Effector memory CD4-positive, alpha-beta T cell (primary cell): ENCODE data around the gene NEAT1.

ENCODE experiments used
- DNase-seq, 3 donors: peaks; one replicate each; pipeline ENCODE4 v3.0.0-alpha.2; 2020
- H3K27ac ChIP-seq: 2 replicates; pipeline ENCODE4 v1.7.0; 2013; ENCODE audit warnings: mild to moderate bottlenecking, low read length, moderate library complexity; ENCODE audit not compliant: insufficient read depth, poor library complexity, severe bottlenecking
- H3K27me3 ChIP-seq: replicated peaks from 2 replicates; pipeline ENCODE4 v1.7.0; 2013; ENCODE audit warnings: mild to moderate bottlenecking, low read length; ENCODE audit not compliant: insufficient read depth, control insufficient read depth, poor library complexity, severe bottlenecking
- H3K36me3 ChIP-seq: 2 replicates; pipeline ENCODE4 v1.7.0; 2013; ENCODE audit warnings: mild to moderate bottlenecking, low read length, moderate library complexity; ENCODE audit not compliant: control insufficient read depth, insufficient read depth
- H3K4me1 ChIP-seq: 2 replicates; pipeline ENCODE4 v1.7.0; 2013; ENCODE audit warnings: low read length, mild to moderate bottlenecking; ENCODE audit not compliant: control insufficient read depth, insufficient read depth, poor library complexity, severe bottlenecking
- H3K4me3 ChIP-seq: 2 replicates; pipeline ENCODE4 v1.7.0; 2013; ENCODE audit warnings: low read length, low read depth, mild to moderate bottlenecking; ENCODE audit not compliant: insufficient read depth, poor library complexity, severe bottlenecking
- H3K9me3 ChIP-seq: 2 replicates; pipeline ENCODE4 v1.7.0; 2013; ENCODE audit warnings: mild to moderate bottlenecking, low read length, moderate library complexity; ENCODE audit not compliant: control insufficient read depth

The NEAT1 gene

DNA sequence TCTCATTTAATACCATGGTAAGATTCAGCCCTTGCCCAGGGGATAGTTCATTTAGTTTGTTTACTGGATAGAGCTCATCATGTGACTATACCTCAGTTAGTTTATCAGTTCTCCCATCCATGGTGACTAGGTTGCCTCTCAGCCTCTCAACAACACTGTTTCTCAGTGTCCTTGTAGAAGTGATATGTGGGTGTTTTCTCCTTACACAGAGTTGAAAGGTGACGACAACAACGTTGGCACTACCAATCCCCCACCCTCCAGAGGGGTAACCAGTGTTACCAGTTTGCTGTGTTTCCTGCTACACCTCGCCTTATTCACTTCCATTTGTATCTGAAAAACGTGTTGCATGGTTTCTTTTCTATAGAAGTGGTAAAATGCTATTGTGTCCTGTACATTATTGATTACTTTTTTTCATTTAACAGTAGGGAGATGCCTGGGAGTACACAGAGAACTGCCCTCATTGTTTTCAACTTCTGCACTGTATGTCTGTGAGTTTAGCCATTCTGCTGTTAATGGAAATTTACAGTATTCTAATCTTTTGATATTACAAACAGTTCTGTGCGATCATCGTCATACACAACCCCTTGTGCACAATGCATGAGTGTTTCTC lies 11.6 kb downstream of the NEAT1 start:
- Histone ChIP-seq H3K4me1 (peaks cover 15% of the 10 kb centered on the region), H3K4me3 (no peak overlapping the region), H3K9me3 (no peaks in the 10 kb centered on the region), H3K27me3 (no peaks in the 10 kb centered on the region), H3K36me3 (peaks cover 32% of the 10 kb centered on the region), H3K27ac (no peak overlapping the region)
- no peak for DNase-seq

DNA sequence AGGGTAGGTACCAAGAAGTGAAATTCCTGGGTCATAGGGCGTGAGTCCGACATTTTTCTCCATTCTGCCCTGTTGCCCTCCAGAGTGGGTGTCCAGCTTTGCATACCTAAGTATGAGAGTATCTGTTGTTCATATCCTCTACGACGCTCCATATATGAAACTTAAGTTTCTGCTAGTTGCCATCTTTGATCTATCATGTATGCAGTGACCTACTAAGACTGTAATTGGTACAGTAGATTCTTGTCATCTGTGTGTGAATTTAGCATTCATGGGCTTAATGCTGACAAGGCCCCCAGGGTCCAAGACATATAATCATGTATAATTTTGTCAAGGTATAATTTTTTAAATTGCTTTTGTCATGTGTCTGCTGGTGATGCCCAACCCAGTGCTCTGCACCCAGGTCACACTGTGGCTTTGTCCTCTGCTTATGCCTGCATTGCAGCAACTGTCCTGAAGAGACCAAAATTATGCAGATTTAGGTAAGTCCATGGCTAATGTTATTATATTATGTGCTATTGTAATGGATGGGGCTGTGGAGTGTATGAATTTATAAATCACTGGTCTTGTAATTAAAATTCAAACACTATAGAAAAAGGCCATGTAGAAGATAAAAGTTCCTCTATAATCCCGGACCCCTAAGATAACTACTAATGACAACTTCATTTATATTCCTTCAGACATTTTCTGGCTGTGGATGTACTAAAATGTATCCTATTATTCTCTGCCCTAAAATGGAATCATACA lies 12.2 kb downstream of the NEAT1 start:
- Histone ChIP-seq H3K27ac (no peak overlapping the region), H3K4me3 (no peak overlapping the region), H3K27me3 (no peaks in the 10 kb centered on the region), H3K36me3 (peaks cover 32% of the 10 kb centered on the region), H3K9me3 (no peaks in the 10 kb centered on the region), H3K4me1 (peaks cover 17% of the 10 kb centered on the region)
- DNase-seq = no peak

DNA sequence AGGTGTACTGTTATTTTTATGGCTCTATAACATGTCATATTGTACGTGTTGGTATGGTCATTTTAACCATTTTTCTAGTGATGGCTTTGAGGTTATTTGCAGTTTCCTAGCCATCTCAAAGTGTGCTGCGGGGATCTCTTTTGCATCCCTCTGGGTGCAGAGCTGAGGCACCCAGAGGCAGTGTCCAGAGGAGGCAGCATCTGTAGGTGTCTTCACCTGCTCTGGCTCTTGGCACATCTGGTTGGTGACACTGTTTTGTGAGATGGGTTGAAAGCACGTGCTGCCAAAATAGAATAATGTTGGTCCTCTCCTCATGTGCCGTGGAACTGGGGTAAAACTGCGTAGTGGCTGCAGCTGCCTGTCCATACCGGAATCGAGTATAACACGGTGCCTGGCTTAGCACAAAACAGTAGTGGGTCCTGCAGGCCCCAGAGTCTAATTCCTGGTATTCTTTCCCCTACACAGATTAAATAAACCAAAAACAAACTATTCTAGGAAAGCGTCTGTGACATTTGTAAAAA lies 12.9 kb downstream of the NEAT1 start:
- DNase-seq = no peak
- H3K27me3 ChIP-seq = no peaks in the 10 kb centered on the region
- H3K9me3 ChIP-seq = no peaks in the 10 kb centered on the region
- H3K36me3 ChIP-seq = peaks cover 32% of the 10 kb centered on the region
- H3K4me1 ChIP-seq = peaks cover 13% of the 10 kb centered on the region
- no peak overlapping the region for H3K27ac ChIP-seq
- H3K4me3 ChIP-seq = no peak overlapping the region

DNA sequence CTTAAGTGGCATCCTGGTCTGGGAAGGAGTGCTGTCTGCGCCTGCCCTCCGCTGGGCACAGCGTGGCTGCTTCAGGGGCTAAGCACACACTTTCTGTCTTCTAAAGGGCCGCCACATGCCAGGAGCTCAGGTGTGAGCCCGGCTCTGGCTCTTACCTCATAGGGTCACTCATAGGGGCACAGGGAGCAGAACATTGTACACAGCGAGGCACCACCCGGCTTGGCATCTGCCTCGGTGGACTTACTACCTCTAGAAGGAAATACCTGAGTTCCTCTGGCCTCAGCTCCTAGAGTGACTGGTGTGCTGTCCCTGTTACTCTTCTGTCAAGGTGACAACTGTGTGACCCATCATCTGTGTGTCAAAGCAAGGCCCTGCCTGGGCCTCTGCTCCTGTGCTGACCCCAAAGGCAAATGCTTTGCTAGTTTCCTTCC lies 13.4 kb downstream of the NEAT1 start:
- Histone ChIP-seq H3K9me3 (no peaks in the 10 kb centered on the region), H3K36me3 (peaks cover 32% of the 10 kb centered on the region), H3K4me1 (peaks cover 13% of the 10 kb centered on the region), H3K27me3 (no peaks in the 10 kb centered on the region), H3K27ac (no peak overlapping the region), H3K4me3 (no peak overlapping the region)
- DNase-seq = no peak

DNA sequence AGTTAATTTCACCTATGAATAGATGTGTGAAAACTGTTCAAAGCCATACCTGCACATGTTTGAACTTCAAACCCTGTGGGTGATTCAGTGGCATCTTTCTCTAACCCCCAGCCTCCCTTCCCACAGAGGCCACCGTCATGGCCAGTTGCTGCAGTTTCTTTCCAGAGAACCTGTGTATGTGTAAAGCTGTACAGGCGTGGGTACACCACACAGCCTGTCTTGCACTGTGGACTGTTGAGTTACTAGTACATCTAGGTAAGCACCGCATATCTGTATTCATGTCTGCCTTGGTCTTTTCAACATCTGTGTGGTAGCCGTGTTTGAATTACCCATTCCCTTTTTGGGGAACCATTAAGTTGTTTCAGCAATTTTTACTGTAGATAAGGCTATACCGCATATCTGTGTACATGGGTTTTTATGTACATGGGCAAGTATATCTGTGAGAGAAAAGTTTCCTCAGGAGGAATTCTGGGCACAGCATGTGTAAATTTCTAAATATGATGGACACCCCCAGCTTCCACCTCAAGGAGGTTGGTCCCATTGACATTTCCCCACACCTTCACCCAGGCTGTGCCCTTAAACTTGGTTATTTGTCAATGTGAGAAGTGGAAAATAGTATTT lies 13.9 kb downstream of the NEAT1 start:
- H3K27ac ChIP-seq = no peak overlapping the region
- no peak for DNase-seq
- H3K4me1 ChIP-seq = peaks cover 14% of the 10 kb centered on the region
- H3K36me3 ChIP-seq = peaks cover 32% of the 10 kb centered on the region
- H3K9me3 ChIP-seq = no peaks in the 10 kb centered on the region
- no peak overlapping the region for H3K4me3 ChIP-seq
- no peaks in the 10 kb centered on the region for H3K27me3 ChIP-seq

DNA sequence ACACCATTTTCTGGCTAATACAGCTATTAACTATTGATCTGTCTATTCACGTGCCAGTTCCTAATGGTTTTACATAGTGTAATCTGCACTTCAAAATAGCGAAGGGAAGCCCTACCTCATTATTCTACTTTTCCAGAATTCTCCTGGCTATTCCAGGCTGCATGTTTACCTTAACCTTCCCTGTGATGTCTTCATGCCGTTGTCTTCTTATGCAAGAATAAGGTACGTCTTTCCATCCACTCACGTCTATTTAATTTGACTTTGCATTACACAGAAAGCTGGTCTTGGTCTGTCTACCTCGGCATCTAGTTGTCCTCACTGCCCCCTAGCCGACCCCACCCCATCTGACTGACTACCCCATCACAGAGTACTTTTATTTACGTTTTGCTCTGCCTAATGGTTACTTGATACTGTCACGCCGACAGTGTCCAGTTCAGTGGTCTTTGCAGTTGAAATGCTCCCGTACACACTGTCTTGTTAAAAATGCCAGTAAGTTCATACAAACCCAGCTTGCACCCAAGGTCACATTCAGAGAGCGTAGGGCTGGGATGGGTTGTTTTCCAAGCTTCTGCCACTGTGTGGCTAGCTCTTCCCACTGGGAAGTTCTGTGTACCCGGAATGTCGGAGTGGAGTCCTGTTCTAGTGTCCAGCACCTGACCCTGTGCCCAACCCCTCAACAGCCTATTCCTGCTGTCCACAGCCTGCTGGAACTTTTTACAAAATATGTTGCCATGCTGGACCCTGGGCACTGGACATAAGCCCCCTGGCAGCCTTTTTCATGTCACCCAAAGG lies 15.0 kb downstream of the NEAT1 start:
- Histone ChIP-seq H3K27ac (no peak overlapping the region), H3K4me3 (no peak overlapping the region), H3K9me3 (no peaks in the 10 kb centered on the region), H3K27me3 (no peaks in the 10 kb centered on the region), H3K36me3 (peaks cover 32% of the 10 kb centered on the region), H3K4me1 (peaks cover 13% of the 10 kb centered on the region)
- DNase-seq = no peak

DNA sequence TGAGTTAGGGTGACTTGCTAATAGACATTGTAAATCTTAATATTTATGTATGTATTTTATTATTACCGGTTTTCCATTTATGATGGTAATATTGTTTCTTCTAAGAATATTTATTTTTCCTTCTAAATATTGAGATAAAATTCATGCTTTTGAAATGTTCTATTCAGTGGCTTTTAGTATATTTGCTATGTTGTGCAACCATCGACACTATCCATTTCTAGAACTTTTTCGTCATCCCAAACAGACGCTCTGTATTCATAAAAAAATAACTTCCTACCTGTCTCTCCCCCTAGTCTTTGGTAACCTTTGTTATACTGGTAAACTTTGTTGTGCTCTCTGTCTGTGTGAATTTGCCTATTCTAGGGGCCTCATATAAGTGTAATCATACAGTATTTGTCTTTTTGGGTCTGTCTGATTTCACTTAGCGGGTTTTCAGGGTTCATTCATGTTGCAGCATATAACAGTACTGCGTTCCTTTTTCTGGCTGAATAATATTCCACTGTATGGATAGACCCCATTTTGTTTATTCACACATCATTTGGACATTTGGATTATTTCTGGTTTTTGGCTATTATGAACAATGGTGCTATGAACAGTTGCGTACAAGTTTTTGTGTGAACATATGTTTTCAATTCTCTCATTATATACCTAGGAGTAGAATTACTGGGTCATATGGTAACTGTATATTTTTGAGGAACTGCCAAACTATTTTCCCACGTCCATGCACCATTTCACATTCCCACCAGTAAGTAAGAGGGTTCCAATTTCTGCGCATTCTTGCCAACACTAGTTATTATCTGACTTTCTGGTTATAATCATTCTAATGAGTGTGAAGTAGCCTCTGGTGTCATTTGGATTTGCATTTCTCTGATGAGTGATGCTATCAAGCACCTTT lies 15.9 kb downstream of the NEAT1 start:
- H3K4me3 ChIP-seq = no peak overlapping the region

DNA sequence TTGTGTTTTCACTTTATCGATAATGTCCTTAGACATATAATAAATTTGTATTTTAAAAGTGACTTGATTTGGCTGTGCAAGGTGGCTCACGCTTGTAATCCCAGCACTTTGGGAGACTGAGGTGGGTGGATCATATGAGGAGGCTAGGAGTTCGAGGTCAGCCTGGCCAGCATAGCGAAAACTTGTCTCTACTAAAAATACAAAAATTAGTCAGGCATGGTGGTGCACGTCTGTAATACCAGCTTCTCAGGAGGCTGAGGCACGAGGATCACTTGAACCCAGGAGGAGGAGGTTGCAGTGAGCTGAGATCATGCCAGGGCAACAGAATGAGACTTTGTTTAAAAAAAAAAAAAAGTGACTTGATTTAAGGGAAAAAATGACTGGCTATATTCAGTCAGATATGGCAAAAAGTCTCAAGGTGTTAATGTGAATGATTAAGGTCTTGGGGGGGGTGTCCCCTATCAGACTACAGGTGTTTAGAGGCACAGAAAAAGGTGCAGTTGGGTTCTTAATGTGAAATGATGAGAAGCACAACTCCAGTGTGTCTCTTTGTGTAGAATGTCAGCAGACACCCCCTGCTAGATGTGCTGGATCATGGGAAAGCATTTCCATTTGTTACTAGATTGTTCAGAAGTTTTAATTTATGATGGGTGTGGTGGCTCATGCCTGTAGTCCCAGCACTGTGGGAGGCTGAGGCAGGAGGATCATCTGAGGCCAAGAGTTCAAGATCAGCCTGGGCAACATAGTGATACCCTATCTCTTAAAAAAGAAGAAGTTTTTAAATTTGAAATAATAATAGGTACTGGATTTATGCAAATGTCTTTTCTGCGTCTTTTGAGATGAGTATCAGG lies 17.0 kb downstream of the NEAT1 start:
- DNase-seq = no peak
- H3K36me3 ChIP-seq = peaks cover 37% of the 10 kb centered on the region
- H3K9me3 ChIP-seq = no peaks in the 10 kb centered on the region
- no peak overlapping the region for H3K27ac ChIP-seq
- no peaks in the 10 kb centered on the region for H3K27me3 ChIP-seq
- no peak overlapping the region for H3K4me3 ChIP-seq
- peaks cover 13% of the 10 kb centered on the region for H3K4me1 ChIP-seq

More for the DNA sequence above, 15.9 kb downstream of the NEAT1 start:
- Histone ChIP-seq H3K9me3 (no peaks in the 10 kb centered on the region), H3K4me1 (peaks cover 13% of the 10 kb centered on the region), H3K27ac (no peak overlapping the region), H3K36me3 (peaks cover 32% of the 10 kb centered on the region), H3K27me3 (no peaks in the 10 kb centered on the region)
- DNase-seq = no peak
